GM18511 (cell line): ENCODE measurements around the gene RAMAC.
"Not testable (repeated sequence)": the region's sequence is repeated elsewhere in the genome, so short reads cannot be mapped to it uniquely, and the experiment has no call there.

Experiments used
- ATAC-seq: cut with Tn5 transposase; IDR thresholded peaks from one replicate; pipeline ENCODE4 v1.9.1; 2021; ENCODE audit warnings: mild to moderate bottlenecking, moderate library complexity; ENCODE audit not compliant: unreplicated experiment

The RAMAC gene

DNA sequence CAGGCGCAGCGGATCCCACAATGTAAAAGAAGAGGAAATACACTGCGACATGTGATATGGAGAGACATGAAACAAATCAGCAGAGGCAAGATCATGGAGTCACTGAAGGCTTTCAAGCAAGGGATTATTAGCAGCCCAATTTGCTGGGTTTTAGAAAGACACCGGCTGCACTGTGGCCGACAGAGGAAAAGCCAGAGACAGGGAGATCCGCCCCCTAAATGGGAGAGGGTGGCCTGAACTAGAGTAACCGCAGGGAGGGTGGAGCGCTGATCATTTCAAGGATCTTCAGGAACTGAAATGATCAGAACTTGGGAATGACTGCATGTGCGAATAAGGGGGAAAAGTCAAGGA lies 26.0 kb downstream of the RAMAC start:
- ATAC-seq: no peak

DNA sequence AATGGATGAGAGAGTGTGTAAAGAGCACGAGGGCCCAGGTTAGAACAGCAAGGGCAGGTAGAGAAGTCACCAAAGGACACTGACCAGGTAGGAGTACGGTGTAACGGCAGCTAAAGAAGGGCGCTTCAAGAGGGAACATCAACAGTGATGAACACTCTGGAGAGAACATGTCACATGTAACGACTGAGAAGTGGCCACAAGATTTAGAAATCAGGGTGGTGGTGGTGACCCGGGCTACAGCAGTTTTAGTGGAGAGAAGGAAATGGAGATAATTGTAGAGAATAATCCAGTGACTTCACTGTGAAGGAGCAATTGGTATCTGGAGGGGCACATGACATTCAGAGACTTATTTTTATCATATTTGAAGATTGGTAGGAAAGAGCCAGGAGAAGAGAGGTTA lies 26.6 kb downstream of the RAMAC start:
- no peak for ATAC-seq

DNA sequence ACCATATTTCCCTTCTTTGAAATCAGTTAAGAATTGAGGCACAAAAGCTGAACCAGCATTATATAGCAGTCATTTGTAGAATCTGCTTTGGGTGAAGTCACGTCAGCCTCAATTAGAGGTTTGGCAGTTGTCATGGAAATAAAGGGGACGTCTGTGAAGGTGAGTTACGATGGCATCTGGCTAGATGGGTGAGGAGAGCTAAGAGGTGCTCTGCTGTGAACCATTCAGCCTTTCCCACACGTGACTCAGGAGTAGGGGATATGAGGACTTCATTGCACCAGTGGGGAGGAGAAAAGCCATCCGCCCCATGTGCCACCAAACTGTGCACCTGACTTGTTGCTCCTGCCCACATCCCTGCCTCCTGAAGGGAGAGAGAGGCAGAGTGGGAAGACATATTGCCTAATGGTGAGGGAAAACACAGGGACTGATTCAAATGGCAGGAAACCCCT lies 28.2 kb downstream of the RAMAC start:
- ATAC-seq: no peak

DNA sequence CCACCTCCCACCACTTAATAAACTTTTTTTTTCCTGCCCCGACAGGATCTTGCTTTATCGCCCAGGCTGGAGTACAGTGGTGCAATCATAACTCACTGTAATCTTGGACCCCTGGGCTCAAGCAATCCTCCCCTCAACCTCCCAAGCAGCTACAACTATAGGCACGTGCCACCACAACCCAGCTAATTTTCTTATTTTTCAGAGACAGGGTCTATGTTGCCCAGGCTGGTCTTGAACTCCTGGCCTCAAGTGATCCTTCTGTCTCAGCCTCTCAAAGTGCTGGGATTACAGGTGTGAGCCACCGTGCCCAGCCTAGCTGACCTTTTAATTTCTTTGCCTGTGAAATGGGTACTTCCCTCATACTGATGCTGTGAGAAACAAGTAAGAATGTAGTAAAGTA lies 29.4 kb downstream of the RAMAC start:
- no peak for ATAC-seq

DNA sequence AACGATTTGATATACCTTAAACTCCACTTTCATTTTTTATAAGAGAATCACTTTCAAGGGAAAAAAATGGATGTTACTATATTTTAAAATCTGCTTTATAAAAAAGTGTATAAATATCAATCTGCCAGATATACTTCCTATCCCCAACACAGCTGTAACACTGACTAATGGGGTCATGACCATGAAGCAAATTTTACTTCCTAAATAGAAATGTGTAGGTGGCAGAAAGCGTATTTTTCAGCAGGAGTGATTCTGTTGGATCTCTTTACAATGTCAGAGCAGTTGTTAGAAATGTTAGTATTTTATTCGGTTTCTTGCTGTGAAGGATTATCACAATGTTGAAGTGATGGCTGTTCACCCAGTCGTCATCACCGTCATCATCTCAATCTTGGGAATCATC lies 30.9 kb downstream of the RAMAC start:
- no peak for ATAC-seq

DNA sequence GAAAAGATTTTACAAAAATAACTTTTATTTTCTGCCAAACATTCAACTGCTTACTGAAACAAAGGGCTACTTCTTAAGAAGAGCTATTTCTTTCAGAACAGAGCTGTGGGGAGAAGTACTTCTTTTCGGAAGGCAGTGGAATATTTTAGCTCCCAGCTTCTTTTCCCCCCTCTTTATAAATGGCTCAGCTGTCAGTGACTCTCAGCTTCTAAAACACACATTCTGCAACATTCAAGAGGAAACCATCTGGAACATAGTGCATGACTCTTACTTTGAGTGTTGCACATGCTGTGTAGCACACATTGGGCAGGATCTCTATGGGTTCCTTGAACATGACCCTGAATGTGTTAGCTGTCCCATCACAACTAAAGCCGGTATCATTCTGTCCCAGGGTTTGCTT lies 32.4 kb downstream of the RAMAC start:
- no peak for ATAC-seq

DNA sequence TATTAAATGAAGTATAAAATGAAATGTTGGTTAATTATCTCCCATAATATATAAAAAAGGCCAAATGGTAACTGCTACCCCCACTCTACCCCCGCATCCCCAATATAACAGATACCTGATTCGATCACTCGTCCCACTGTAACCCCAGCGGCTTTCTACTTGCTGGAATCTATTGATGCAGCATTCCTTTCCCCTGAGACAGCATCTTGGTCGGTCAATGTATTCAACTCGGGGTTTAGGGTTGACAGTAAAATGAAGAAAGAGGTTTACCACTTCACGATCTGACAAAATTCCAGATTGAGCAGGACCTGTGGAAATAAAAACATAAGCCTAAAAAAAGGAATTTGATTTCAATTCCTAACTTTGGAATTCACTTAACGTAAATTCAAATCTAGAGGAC lies 44.0 kb downstream of the RAMAC start:
- ATAC-seq: no peak

DNA sequence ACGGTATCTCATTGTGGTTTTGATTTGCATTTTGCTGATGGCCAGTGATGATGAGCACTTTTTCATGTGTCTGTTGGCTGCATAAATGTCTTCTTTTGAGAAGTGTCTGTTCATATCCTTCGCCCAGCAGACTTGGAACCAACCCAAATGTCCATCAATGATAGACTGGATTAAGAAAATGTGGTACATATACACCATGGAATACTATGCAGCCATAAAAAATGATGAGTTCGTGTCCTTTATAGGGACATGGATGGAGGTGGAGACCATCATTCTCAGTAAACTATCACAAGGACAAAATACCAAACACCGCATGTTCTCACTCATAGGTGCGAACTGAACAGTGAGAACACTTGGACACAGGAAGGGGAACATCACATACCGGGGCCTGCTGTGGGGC lies 45.2 kb downstream of the RAMAC start:
- ATAC-seq: not testable (repeated sequence)

DNA sequence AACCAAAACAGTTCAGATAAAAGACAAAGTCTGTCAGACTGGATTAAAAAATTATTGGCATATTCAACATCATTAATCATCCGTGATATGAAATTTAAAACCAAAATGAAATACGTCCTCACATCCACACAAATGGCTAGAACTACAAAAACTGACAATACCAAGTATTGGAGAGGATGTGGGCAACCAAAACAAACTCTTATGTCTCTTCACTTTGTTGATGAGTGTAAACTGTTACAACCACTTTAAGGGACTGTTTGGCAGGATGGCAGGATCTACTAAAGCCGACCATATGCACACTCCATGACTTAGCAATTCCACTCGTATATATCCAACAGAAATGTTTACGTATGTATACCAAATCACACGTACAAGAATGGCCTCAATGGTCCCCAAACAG lies 50.2 kb downstream of the RAMAC start:
- ATAC-seq: no peak

DNA sequence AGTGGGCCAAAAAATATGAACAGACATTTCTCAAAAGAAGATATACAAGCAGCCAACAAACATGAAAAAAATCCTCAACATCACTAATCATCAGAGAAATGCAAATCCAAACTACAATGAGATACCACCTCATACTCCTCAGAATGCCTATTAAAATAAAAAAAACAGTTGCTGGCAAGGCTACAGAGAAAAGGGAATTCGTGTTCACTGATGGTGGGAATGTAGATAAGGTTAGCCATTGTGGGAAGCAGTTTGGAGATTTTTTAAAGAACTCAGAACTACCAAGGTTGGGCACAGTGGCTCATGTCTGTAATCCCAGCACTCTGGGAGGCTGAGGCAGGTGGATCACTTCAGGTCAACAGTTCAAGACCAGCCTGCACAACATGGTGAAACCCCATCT lies 53.2 kb downstream of the RAMAC start:
- ATAC-seq: no peak
